SK-N-SH (cell line): Measurements from ENCODE around the gene PNKD. TPM values are rescaled to one million over a fixed set of nuclear protein-coding genes. Genes with fewer than 3 reads are reported as not detected.

Source experiments
- CHD2 ChIP-seq: fragments of 150-350 bp; IDR thresholded peaks from 2 replicates; pipeline ENCODE4 v1.6.1; 2018; ENCODE audit warnings: low read length; ENCODE audit not compliant: partially characterized antibody
- CTCF ChIP-seq: fragments of 200-600 bp; sonication (generic); IDR thresholded peaks from 2 replicates; pipeline ENCODE4 v1.6.1; 2017; ENCODE audit warnings: antibody characterized with exemption, mild to moderate bottlenecking, moderate library complexity
- FOSL2 ChIP-seq: IDR thresholded peaks from 2 replicates; pipeline ENCODE4 v1.4.0; 2012; ENCODE audit warnings: low read depth, mild to moderate bottlenecking, moderate library complexity, borderline replicate concordance
- FOXJ3 ChIP-seq: sonication (generic); formaldehyde crosslinking; IDR thresholded peaks from 2 replicates; pipeline ENCODE4 v1.5.1; 2020; ENCODE audit warnings: mild to moderate bottlenecking, missing genetic modification reagents
- GATA2 ChIP-seq: sonication (generic); formaldehyde crosslinking; IDR thresholded peaks from 2 replicates; pipeline ENCODE4 v1.5.0; 2020; ENCODE audit warnings: mild to moderate bottlenecking, missing genetic modification reagents
- MEF2A ChIP-seq: IDR thresholded peaks from 2 replicates; pipeline ENCODE4 v1.4.0; 2012; ENCODE audit warnings: low read depth, borderline replicate concordance
- NFIC ChIP-seq: IDR thresholded peaks from 2 replicates; pipeline ENCODE4 v1.4.0; 2012; ENCODE audit warnings: borderline replicate concordance
- POLR2AphosphoS5 ChIP-seq: IDR thresholded peaks from 2 replicates; pipeline ENCODE4 v1.6.1; 2012; ENCODE audit warnings: low read depth, low read length
- RXRA ChIP-seq: IDR thresholded peaks from 2 replicates; pipeline ENCODE4 v1.4.0; 2012; ENCODE audit warnings: low read depth, mild to moderate bottlenecking, borderline replicate concordance
- SIN3A ChIP-seq: IDR thresholded peaks from 2 replicates; pipeline ENCODE4 v1.6.1; 2012; ENCODE audit warnings: low read depth, mild to moderate bottlenecking, low read length, moderate library complexity, borderline replicate concordance
- SMC3 ChIP-seq: IDR thresholded peaks from 2 replicates; pipeline ENCODE4 v1.6.1; 2012; ENCODE audit warnings: low read depth, low read length, improper control_type of control experiment
- TCF12 ChIP-seq: IDR thresholded peaks from 2 replicates; pipeline ENCODE4 v1.4.0; 2012
- polyA plus RNA-seq, 3 experiments: library from polyadenylated mRNA; depleted of rRNA; stranded (reverse); fragments of >200 nt; gene quantifications; 2 replicates each; pipeline ENCODE4 v1.2.3, GENCODE V29; 2012
- small RNA-seq, 7 experiments: library from RNA; depleted of rRNA; stranded (forward); fragments of <200 nt; gene quantifications; one replicate each; pipeline ENCODE3, GENCODE V24; 2012

Gene PNKD
- polyA plus RNA-seq, 1 of the 3 experiments (the other 2 are of a cell fraction): 101 TPM

- no peak; the same call in 1 of the 2 replicates for TF ChIP-seq RXRA
- peak; percentile 69 for TF ChIP-seq POLR2AphosphoS5
- no peak; the same call in 1 of the 2 replicates for TF ChIP-seq TCF12
- TF ChIP-seq SIN3A: peak; percentile 91; the same call in 1 of the 2 replicates
- TF ChIP-seq NFIC: no peak
- TF ChIP-seq CHD2: peak; percentile 66
- TF ChIP-seq MEF2A: no peak
- TF ChIP-seq FOSL2: no peak
- TF ChIP-seq GATA2 (CRISPR knock-in tag): no peak
- no peak for TF ChIP-seq FOXJ3 (CRISPR knock-in tag)
- peak; percentile 83 for TF ChIP-seq CTCF
- TF ChIP-seq SMC3: peak; percentile 80
Measured at GRCh38 chr2:218395826-218396687, 125.7 kb downstream of the PNKD start (continued).

Small RNA genes within 50 kb of the gene (small RNA-seq; reads per million reads assigned to genes)
- 0 reads per million in 7 experiments for gene MIR6810

Other genes starting within 250 kb of the PNKD start
- not detected in 2 replicates for gene RUFY4, start 201.3 kb upstream of the PNKD start, polyA plus RNA-seq (2012; rRNA removed)
- not detected in 2 replicates for gene CXCR2, start 144.5 kb upstream of the PNKD start, polyA plus RNA-seq (2012; rRNA removed)
- not detected in 2 replicates for gene CXCR1, start 103.6 kb upstream of the PNKD start, polyA plus RNA-seq (2012; rRNA removed)
- 319 and 387 TPM in 2 replicates for gene ARPC2, start 53.3 kb upstream of the PNKD start, polyA plus RNA-seq (2012; rRNA removed)
- 0.08 and 0.13 TPM in 2 replicates for gene GPBAR1, start 9.5 kb upstream of the PNKD start, polyA plus RNA-seq (2012; rRNA removed)
- gene AAMP, start 382 bp upstream of the PNKD start, polyA plus RNA-seq (2012; rRNA removed): 223 and 276 TPM in 2 replicates
- 7.3 and 7.8 TPM in 2 replicates for gene TMBIM1, start 22.0 kb downstream of the PNKD start, polyA plus RNA-seq (2012; rRNA removed)
- 0.18 and 0.26 TPM in 2 replicates for gene CATIP, start 86.3 kb downstream of the PNKD start, polyA plus RNA-seq (2012; rRNA removed)
- 0.26 and 0.31 TPM in 2 replicates for gene SLC11A1, start 111.8 kb downstream of the PNKD start, polyA plus RNA-seq (2012; rRNA removed)
- gene CTDSP1, start 129.3 kb downstream of the PNKD start, polyA plus RNA-seq (2012; rRNA removed): 78.5 and 88.0 TPM in 2 replicates
- under 0.01 and 0.02 TPM in 2 replicates for gene VIL1, start 148.6 kb downstream of the PNKD start, polyA plus RNA-seq (2012; rRNA removed)